Activated CD8-positive, alpha-beta T cell treated with anti-CD3 and anti-CD28 coated beads for 36 hours (primary cell): Measurements from ENCODE around the gene EPC2. TPM values are rescaled to one million over a fixed set of nuclear protein-coding genes. Genes with fewer than 3 reads are reported as not detected.
A peak's percentile ranks its signal among the peaks of the same experiment; 100 is the strongest.
"Not testable (repeated sequence)": the region's sequence is repeated elsewhere in the genome, so short reads cannot be mapped to it uniquely, and the experiment has no call there.

Experiments used
- ATAC-seq: fragments of 200-7000 bp; cut with Tn5 transposase; one replicate; pipeline ENCODE4 v1.10.0; 2021; ENCODE audit warnings: mild to moderate bottlenecking, moderate library complexity
- CTCF ChIA-PET: fragments of 350-600 bp; sonication (Branson Sonifier 250); formaldehyde crosslinking; loops from one replicate; lab custom pipeline; 2021; ENCODE audit warnings: antibody characterized with exemption; lab: Charles Lee
- POLR2A ChIA-PET: fragments of 350-600 bp; sonication (Branson Sonifier 250); formaldehyde crosslinking; loops from one replicate; lab custom pipeline; 2021; ENCODE audit warnings: antibody characterized with exemption; lab: Charles Lee
- DNase-seq: peaks from one replicate; pipeline ENCODE4 v3.0.0-alpha.2; 2020
- H3K27ac Mint-ChIP-seq: one replicate; pipeline ENCODE4 v1.8.0; 2021; ENCODE audit warnings: mild to moderate bottlenecking, mixed read lengths
- H3K27me3 Mint-ChIP-seq: one replicate; pipeline ENCODE4 v1.8.0; 2021; ENCODE audit warnings: mixed read lengths
- H3K36me3 Mint-ChIP-seq: one replicate; pipeline ENCODE4 v1.8.0; 2021; ENCODE audit warnings: low read depth, mixed read lengths
- H3K4me1 Mint-ChIP-seq: one replicate; pipeline ENCODE4 v1.8.0; 2021; ENCODE audit warnings: low read depth, mixed read lengths
- H3K4me3 Mint-ChIP-seq: one replicate; pipeline ENCODE4 v1.8.0; 2021; ENCODE audit warnings: mild to moderate bottlenecking, moderate library complexity, mixed read lengths
- H3K9me3 Mint-ChIP-seq: one replicate; pipeline ENCODE4 v1.8.0; 2021; ENCODE audit warnings: mixed read lengths
- intact Hi-C: fragments of 100-400 bp; cut with micrococcal nuclease; formaldehyde crosslinking; loops from one replicate; pipeline ENCODE4 v1.10.0; 2022
- total RNA-seq, 2 experiments: library from RNA; stranded (reverse); gene quantifications; one replicate each; pipeline ENCODE4 v1.2.3, GENCODE V29; 2021
- TF ChIP-seq, protein P1 (sequence below): fragments of 200-600 bp; IDR thresholded peaks from one replicate; pipeline ENCODE4 v1.8.0; 2022; ENCODE audit warnings: antibody characterized with exemption, mild to moderate bottlenecking

Gene EPC2
- total RNA-seq, 2 experiments from 2014 or later, result 19.3 to 20.0 TPM

DNA sequence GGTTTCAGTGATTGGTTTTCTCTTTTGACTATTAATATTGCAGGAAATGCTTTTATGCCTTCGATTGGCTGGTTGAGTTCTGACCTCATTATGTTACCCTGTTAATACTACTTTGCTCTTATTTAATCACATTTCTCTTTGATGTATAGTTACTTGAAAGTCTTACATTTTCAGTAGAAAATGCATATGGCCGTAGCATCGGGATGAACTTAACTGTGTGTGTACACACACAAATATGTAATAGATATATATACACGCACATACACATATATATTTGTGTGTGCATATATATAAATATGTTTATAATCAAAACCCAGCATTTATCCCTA, 1.6 kb downstream of the EPC2 start:
- TF ChIP-seq, protein P1, sequence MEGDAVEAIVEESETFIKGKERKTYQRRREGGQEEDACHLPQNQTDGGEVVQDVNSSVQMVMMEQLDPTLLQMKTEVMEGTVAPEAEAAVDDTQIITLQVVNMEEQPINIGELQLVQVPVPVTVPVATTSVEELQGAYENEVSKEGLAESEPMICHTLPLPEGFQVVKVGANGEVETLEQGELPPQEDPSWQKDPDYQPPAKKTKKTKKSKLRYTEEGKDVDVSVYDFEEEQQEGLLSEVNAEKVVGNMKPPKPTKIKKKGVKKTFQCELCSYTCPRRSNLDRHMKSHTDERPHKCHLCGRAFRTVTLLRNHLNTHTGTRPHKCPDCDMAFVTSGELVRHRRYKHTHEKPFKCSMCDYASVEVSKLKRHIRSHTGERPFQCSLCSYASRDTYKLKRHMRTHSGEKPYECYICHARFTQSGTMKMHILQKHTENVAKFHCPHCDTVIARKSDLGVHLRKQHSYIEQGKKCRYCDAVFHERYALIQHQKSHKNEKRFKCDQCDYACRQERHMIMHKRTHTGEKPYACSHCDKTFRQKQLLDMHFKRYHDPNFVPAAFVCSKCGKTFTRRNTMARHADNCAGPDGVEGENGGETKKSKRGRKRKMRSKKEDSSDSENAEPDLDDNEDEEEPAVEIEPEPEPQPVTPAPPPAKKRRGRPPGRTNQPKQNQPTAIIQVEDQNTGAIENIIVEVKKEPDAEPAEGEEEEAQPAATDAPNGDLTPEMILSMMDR, result no peak
- Mint-ChIP-seq H3K27ac (peak overlapping the region; percentile 93), H3K27me3 (peaks cover 5% of the 10 kb centered on the region), H3K36me3 (peaks cover 7% of the 10 kb centered on the region), H3K4me1 (peaks cover 51% of the 10 kb centered on the region), H3K9me3 (no peaks in the 10 kb centered on the region), H3K4me3 (peak overlapping the region; percentile 84)
- intact Hi-C loops, result loop anchor here (10.0 kb wide), 2 partner anchors 229 to 621 kb away; partner anchors contain the start of genes KIF5C, MBD5 and ORC4
- ATAC-seq (no peak), DNase-seq (no peak)
- POLR2A ChIA-PET, result interaction anchor here (0.9 to 1.4 kb wide), 5 partner anchors 10 to 119 kb away, joined by 3 to 4 read pairs (median 3); no protein-coding TSS in a partner anchor
- CTCF ChIA-PET, result interaction anchor here (1.0 to 1.8 kb wide), 3 partner anchors 10 to 108 kb away, joined by 3 to 5 read pairs (median 4); no protein-coding TSS in a partner anchor

- CTCF ChIA-PET, result not testable (repeated sequence)
Observed at GRCh38 chr2:148647711-148648110, 3.2 kb downstream of the EPC2 start.

DNA sequence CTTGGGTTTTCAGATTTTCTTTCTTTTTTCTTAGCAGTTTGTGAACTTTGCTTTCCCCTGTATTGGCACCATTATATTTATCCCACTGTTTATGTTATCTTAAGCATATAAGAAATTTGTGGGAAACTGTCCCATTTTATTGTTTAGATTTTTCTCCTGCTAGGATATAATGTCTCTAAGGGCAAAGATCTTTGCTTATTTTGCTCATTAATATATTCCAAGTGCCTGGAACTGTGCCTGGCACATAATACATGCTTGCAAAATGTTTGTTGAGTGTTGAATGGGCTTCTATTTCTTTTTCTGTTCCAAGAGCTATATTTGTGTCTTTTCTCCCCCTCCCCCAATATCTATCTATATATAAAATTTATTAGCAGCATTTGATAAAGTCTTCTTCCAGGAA, 5.4 kb downstream of the EPC2 start:
- no peak overlapping the region for H3K4me3 Mint-ChIP-seq
- intact Hi-C loops, result loop anchor here (10.0 kb wide), 2 partner anchors 225 to 625 kb away; partner anchors contain the start of genes KIF5C, MBD5 and ORC4
- ChIA-PET POLR2A (no interaction called here), CTCF (interaction anchor here (1.3 kb wide), 1 partner anchor 9 kb away, joined by 3 read pairs; no protein-coding TSS in a partner anchor)
- no peak overlapping the region for H3K27ac Mint-ChIP-seq
- ATAC-seq (no peak), DNase-seq (no peak)
- no peaks in the 10 kb centered on the region for H3K27me3 Mint-ChIP-seq
- no peaks in the 10 kb centered on the region for H3K9me3 Mint-ChIP-seq
- H3K4me1 Mint-ChIP-seq, result peaks cover 71% of the 10 kb centered on the region
- TF ChIP-seq, protein P1, result no peak
- H3K36me3 Mint-ChIP-seq, result peaks cover 7% of the 10 kb centered on the region

More at GRCh38 chr2:148647711-148648110, 3.2 kb downstream of the EPC2 start:
- H3K9me3 Mint-ChIP-seq, H3K27me3 Mint-ChIP-seq, H3K27ac Mint-ChIP-seq, DNase-seq, ATAC-seq, H3K36me3 Mint-ChIP-seq, H3K4me3 Mint-ChIP-seq: not testable (repeated sequence)
- POLR2A ChIA-PET, result interaction anchor here (0.6 kb wide), 1 partner anchor 187 kb away, joined by 3 read pairs; no protein-coding TSS in a partner anchor
- peaks cover 62% of the 10 kb centered on the region for H3K4me1 Mint-ChIP-seq
- intact Hi-C loops, result loop anchor here (10.0 kb wide), 2 partner anchors 227 to 623 kb away; partner anchors contain the start of genes KIF5C, MBD5 and ORC4

DNA sequence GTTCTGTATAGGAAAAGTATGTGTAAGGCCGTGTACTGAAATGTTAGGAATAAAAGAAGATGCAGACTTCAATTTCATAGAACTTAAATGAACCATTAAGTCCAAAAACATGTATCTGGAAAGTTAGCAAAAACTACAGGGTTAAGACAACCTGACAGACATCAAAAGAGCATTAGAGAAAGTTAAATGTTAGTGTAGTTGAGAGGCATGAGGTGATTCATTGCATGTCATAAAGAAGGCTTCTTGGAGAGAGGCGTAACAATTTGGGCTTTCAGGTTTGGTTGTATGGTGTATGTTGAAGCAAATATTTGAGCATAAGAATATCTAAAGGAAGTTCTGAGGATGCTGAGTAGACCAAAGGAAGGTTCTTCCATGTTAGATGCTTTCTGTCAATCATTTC, 6.3 kb downstream of the EPC2 start:
- no peak overlapping the region for H3K4me3 Mint-ChIP-seq
- POLR2A ChIA-PET, result no interaction called here

GRCh38 chr2:148651972-148652371, 7.4 kb downstream of the EPC2 start:
- peaks cover 5% of the 10 kb centered on the region for H3K36me3 Mint-ChIP-seq
- peaks cover 83% of the 10 kb centered on the region for H3K4me1 Mint-ChIP-seq
- intact Hi-C loops, result no loop called here
- TF ChIP-seq, protein P1, result no peak
- DNase-seq (no peak), ATAC-seq (no peak)
- no peaks in the 10 kb centered on the region for H3K27me3 Mint-ChIP-seq
- ChIA-PET CTCF (no interaction called here), POLR2A (interaction anchor here (1.2 to 1.5 kb wide), 2 partner anchors 8 to 9 kb away, joined by 3 read pairs; partner anchors contain the start of gene EPC2)
- peak overlapping the region; percentile 6 for H3K4me3 Mint-ChIP-seq
- no peaks in the 10 kb centered on the region for H3K9me3 Mint-ChIP-seq
- peak overlapping the region; percentile 7 for H3K27ac Mint-ChIP-seq

More for the DNA sequence above, 6.3 kb downstream of the EPC2 start:
- TF ChIP-seq, protein P1, result no peak
- H3K36me3 Mint-ChIP-seq, result peaks cover 7% of the 10 kb centered on the region
- intact Hi-C loops, result no loop called here
- H3K9me3 Mint-ChIP-seq, result no peaks in the 10 kb centered on the region
- CTCF ChIA-PET, result no interaction called here
- no peaks in the 10 kb centered on the region for H3K27me3 Mint-ChIP-seq
- H3K27ac Mint-ChIP-seq, result peak overlapping the region; percentile 53
- ATAC-seq (peak; percentile 18), DNase-seq (no peak)
- H3K4me1 Mint-ChIP-seq, result peaks cover 78% of the 10 kb centered on the region
